ENCODE data around the gene CEP152. TPM values are rescaled to one million over a fixed set of nuclear protein-coding genes. Genes with fewer than 3 reads are reported as not detected.

The CEP152 gene
- total and polyA plus RNA-seq, 2 of the 13 experiments (the other 11 are each of a cell fraction or from before 2014, with no cell fraction given), result 1.3 to 14.7 TPM

DNA sequence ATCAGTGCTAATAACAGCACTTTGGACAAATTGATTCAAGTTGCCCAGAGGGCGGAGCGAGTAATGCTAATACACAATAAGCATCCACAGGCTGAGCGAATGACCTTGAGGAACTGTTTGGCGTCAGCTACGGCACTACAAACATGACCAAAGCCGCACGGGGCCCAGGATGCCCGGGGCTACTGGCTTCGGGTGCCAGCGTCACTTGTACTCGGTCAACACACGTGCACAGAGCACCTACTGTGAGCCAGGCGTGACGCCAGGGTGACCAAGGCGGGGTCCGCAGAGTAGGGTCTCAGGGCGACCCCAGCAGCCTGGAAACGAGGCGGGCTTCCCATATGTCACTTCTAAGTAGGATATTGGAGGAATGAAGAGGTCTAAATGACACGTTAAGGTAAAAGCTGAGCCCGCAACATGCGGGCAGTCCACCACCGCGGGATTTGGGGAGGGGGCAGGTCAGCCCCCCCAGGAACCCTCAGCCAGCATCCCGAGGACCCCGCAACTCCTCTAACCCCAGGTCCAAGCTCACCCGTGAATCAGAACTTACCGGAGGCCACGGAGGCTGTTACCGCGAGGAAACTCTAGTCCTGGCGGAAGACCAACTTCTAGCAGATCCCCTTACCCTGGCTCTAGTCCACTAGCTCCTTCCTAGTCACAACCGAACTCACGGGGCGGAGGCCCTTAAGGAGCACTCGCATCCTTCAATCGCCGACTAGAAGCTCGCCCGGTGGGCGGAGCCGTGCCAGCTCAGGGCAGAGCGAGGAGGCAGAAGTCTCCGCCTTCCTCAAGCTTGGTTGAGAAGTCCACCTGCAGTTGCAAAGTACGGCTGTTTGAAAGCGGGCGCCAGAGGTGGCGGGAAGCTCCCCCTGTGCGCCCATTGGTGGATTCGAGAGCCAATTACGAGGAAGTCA lies at the start of gene CEP152 (continued):
- TF ChIP-seq NCOR1 (IDR thresholded peaks at IDR 0.05; ENCODE audit: borderline replicate concordance, low read length), result peak; percentile 45; the same call in 1 of the 2 replicates
- TF ChIP-seq KMT2B (CRISPR knock-in tag; IDR thresholded peaks at IDR 0.05), result peak; percentile 81
- TF ChIP-seq HNF4A (CRISPR knock-in tag; IDR thresholded peaks at IDR 0.05), result peak; percentile 65
- no peak for TF ChIP-seq ZNF24 (IDR thresholded peaks at IDR 0.05)
- no peak for TF ChIP-seq ZNF746 (CRISPR knock-in tag; IDR thresholded peaks at IDR 0.05)
- no peak for TF ChIP-seq ZNF317 (CRISPR knock-in tag; IDR thresholded peaks at IDR 0.05)
- no peak for TF ChIP-seq HES4 (CRISPR knock-in tag; IDR thresholded peaks at IDR 0.05; ENCODE audit: borderline replicate concordance)
- TF ChIP-seq SRF (IDR thresholded peaks at IDR 0.05; ENCODE audit: low read depth, low read length), result peak; percentile 21; the same call in 1 of the 2 replicates
- TF ChIP-seq BRCA1 (CRISPR knock-in tag; IDR thresholded peaks at IDR 0.05), result no peak; the same call in 1 of the 2 replicates
- no peak for TF ChIP-seq HOXA7 (CRISPR knock-in tag; IDR thresholded peaks at IDR 0.05)
- peak; percentile 28; the same call in 1 of the 2 replicates for TF ChIP-seq ZNF792 (CRISPR knock-in tag; IDR thresholded peaks at IDR 0.05)
- TF ChIP-seq ZNF777 (CRISPR knock-in tag; IDR thresholded peaks at IDR 0.05), result no peak
- peak; percentile 100 for TF ChIP-seq SP4 (CRISPR knock-in tag; IDR thresholded peaks at IDR 0.05)
- no peak for TF ChIP-seq SRSF1 (optimal IDR thresholded peaks at IDR 0.05; ENCODE audit: low read depth, low read length)
- TF ChIP-seq SALL1 (CRISPR knock-in tag; IDR thresholded peaks at IDR 0.05), result peak; percentile 72
- no peak for TF ChIP-seq CC2D1A (CRISPR knock-in tag; IDR thresholded peaks at IDR 0.05)
- TF ChIP-seq ZNF747 (CRISPR knock-in tag; IDR thresholded peaks at IDR 0.05; ENCODE audit: borderline replicate concordance), result no peak
- no peak for TF ChIP-seq NFE2L1 (CRISPR knock-in tag; IDR thresholded peaks at IDR 0.05; ENCODE audit: borderline replicate concordance)
- TF ChIP-seq, protein P1, sequence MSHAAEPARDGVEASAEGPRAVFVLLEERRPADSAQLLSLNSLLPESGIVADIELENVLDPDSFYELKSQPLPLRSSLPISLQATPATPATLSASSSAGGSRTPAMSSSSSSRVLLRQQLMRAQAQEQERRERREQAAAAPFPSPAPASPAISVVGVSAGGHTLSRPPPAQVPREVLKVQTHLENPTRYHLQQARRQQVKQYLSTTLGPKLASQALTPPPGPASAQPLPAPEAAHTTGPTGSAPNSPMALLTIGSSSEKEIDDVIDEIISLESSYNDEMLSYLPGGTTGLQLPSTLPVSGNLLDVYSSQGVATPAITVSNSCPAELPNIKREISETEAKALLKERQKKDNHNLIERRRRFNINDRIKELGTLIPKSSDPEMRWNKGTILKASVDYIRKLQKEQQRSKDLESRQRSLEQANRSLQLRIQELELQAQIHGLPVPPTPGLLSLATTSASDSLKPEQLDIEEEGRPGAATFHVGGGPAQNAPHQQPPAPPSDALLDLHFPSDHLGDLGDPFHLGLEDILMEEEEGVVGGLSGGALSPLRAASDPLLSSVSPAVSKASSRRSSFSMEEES (CRISPR knock-in tag; IDR thresholded peaks at IDR 0.05), result no peak
- TF ChIP-seq, protein P2, sequence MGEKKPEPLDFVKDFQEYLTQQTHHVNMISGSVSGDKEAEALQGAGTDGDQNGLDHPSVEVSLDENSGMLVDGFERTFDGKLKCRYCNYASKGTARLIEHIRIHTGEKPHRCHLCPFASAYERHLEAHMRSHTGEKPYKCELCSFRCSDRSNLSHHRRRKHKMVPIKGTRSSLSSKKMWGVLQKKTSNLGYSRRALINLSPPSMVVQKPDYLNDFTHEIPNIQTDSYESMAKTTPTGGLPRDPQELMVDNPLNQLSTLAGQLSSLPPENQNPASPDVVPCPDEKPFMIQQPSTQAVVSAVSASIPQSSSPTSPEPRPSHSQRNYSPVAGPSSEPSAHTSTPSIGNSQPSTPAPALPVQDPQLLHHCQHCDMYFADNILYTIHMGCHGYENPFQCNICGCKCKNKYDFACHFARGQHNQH (CRISPR knock-in tag; IDR thresholded peaks at IDR 0.05), result peak; percentile 34; the same call in 1 of the 2 replicates
- TF ChIP-seq, protein P3, sequence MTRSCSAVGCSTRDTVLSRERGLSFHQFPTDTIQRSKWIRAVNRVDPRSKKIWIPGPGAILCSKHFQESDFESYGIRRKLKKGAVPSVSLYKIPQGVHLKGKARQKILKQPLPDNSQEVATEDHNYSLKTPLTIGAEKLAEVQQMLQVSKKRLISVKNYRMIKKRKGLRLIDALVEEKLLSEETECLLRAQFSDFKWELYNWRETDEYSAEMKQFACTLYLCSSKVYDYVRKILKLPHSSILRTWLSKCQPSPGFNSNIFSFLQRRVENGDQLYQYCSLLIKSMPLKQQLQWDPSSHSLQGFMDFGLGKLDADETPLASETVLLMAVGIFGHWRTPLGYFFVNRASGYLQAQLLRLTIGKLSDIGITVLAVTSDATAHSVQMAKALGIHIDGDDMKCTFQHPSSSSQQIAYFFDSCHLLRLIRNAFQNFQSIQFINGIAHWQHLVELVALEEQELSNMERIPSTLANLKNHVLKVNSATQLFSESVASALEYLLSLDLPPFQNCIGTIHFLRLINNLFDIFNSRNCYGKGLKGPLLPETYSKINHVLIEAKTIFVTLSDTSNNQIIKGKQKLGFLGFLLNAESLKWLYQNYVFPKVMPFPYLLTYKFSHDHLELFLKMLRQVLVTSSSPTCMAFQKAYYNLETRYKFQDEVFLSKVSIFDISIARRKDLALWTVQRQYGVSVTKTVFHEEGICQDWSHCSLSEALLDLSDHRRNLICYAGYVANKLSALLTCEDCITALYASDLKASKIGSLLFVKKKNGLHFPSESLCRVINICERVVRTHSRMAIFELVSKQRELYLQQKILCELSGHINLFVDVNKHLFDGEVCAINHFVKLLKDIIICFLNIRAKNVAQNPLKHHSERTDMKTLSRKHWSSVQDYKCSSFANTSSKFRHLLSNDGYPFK (CRISPR knock-in tag; IDR thresholded peaks at IDR 0.05; ENCODE audit: borderline replicate concordance), result peak; percentile 44; the same call in 1 of the 2 replicates
- no peak for TF ChIP-seq ZZZ3 (CRISPR knock-in tag; IDR thresholded peaks at IDR 0.05; ENCODE audit: borderline replicate concordance)
- TF ChIP-seq, protein P4, sequence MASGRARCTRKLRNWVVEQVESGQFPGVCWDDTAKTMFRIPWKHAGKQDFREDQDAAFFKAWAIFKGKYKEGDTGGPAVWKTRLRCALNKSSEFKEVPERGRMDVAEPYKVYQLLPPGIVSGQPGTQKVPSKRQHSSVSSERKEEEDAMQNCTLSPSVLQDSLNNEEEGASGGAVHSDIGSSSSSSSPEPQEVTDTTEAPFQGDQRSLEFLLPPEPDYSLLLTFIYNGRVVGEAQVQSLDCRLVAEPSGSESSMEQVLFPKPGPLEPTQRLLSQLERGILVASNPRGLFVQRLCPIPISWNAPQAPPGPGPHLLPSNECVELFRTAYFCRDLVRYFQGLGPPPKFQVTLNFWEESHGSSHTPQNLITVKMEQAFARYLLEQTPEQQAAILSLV (CRISPR knock-in tag; IDR thresholded peaks at IDR 0.05; ENCODE audit: borderline replicate concordance), result peak; percentile 19; the same call in 1 of the 2 replicates
- peak; percentile 94 for TF ChIP-seq SIN3B (IDR thresholded peaks at IDR 0.05; ENCODE audit: low read length)
